ENCODE measurements around the gene ATP2B2.
"Not testable (repeated sequence)": the region's sequence is repeated elsewhere in the genome, so short reads cannot be mapped to it uniquely, and the experiment has no call there.

The ATP2B2 gene

GRCh38 chr3:10317311-10317960, 187.9 kb downstream of the ATP2B2 start:
- DNase-seq, result no peak

GRCh38 chr3:10315771-10316344, 189.5 kb downstream of the ATP2B2 start:
- DNase-seq, result no peak

GRCh38 chr3:10315101-10315500, 190.3 kb downstream of the ATP2B2 start:
- DNase-seq, result no peak

- DNase-seq, result no peak
These were observed 192.5 kb downstream of the ATP2B2 start for GRCh38 chr3:10312861-10313260.

GRCh38 chr3:10312391-10312790, 193.0 kb downstream of the ATP2B2 start:
- no peak for DNase-seq

- no peak for DNase-seq
These were observed 193.7 kb downstream of the ATP2B2 start for GRCh38 chr3:10311710-10312109.

GRCh38 chr3:10310578-10310977, 194.8 kb downstream of the ATP2B2 start:
- DNase-seq, result no peak

- no peak for DNase-seq
These were observed 195.7 kb downstream of the ATP2B2 start for GRCh38 chr3:10309736-10310135.

GRCh38 chr3:10308678-10309077, 196.7 kb downstream of the ATP2B2 start:
- no peak for DNase-seq

GRCh38 chr3:10306156-10306555, 199.2 kb downstream of the ATP2B2 start:
- no peak for DNase-seq

GRCh38 chr3:10305331-10305902, 200.0 kb downstream of the ATP2B2 start:
- no peak for DNase-seq

- DNase-seq, result no peak
These were observed 200.5 kb downstream of the ATP2B2 start for GRCh38 chr3:10304905-10305304.

GRCh38 chr3:10303785-10304184, 201.6 kb downstream of the ATP2B2 start:
- no peak for DNase-seq

GRCh38 chr3:10303105-10303504, 202.3 kb downstream of the ATP2B2 start:
- no peak for DNase-seq

- DNase-seq, result no peak
These were observed 205.3 kb downstream of the ATP2B2 start for GRCh38 chr3:10300087-10300486.

GRCh38 chr3:10299679-10300078, 205.7 kb downstream of the ATP2B2 start:
- DNase-seq, result peak; percentile 63

GRCh38 chr3:10299175-10299574, 206.2 kb downstream of the ATP2B2 start:
- DNase-seq, result peak; percentile 79

- not testable (repeated sequence) for DNase-seq
These were observed 207.3 kb downstream of the ATP2B2 start for GRCh38 chr3:10298064-10298463.

GRCh38 chr3:10294030-10294586, 211.3 kb downstream of the ATP2B2 start:
- DNase-seq, result no peak

GRCh38 chr3:10292505-10293419, 212.6 kb downstream of the ATP2B2 start, which contains the start of gene GHRL:
GHRL (minus strand) TSS chr3:10292947; CDS start chr3:10290180, 2,767 bp downstream.
- DNase-seq, result no peak

GRCh38 chr3:10291641-10292040, 213.7 kb downstream of the ATP2B2 start:
- DNase-seq, result no peak

GRCh38 chr3:10290481-10291176, 214.8 kb downstream of the ATP2B2 start:
- no peak for DNase-seq

All from NCI-H82 (cell line).